PC-3 (cell line): ENCODE data around the gene RNU1-2. TPM values are rescaled to one million over a fixed set of nuclear protein-coding genes. Genes with fewer than 3 reads are reported as not detected.
A peak's percentile ranks its signal among the peaks of the same experiment; 100 is the strongest.
"Not testable (repeated sequence)": the region's sequence is repeated elsewhere in the genome, so short reads cannot be mapped to it uniquely, and the experiment has no call there.

Experiments
- ATAC-seq: fragments of 200-7000 bp; cut with Tn5 transposase; 2 replicates; pipeline ENCODE4 v1.9.1; 2020; ENCODE audit warnings: mild to moderate bottlenecking, moderate library complexity
- Bru-seq: library from RNA; stranded (reverse); fragments of 400-500 nt; gene quantifications from one replicate; lab custom pipeline; 2021; lab: Mats Ljungman, UMichigan
- BruChase-seq, 2 experiments: library from RNA; stranded (reverse); fragments of 400-500 nt; gene quantifications; one replicate each; lab custom pipeline; 2021; lab: Mats Ljungman, UMichigan
- BruUV-seq: library from RNA; stranded (reverse); fragments of 400-500 nt; replicated peaks from 2 replicates; lab custom pipeline; 2021; lab: Mats Ljungman, UMichigan
- CTCF ChIA-PET: fragments of 300-600 bp; sonication (Branson Sonifier 250); formaldehyde crosslinking; loops from one replicate; lab custom pipeline; 2022; ENCODE audit warnings: antibody characterized with exemption; lab: Charles Lee
- POLR2A ChIA-PET: fragments of 300-600 bp; sonication (Branson Sonifier 250); formaldehyde crosslinking; loops from one replicate; lab custom pipeline; 2022; ENCODE audit warnings: antibody characterized with exemption; ENCODE audit not compliant: unreplicated experiment; lab: Charles Lee
- DNase-seq: peaks from one replicate; pipeline ENCODE4 v3.0.0-alpha.2; 2015
- H2AFZ ChIP-seq: fragments of 300-600 bp; sonication (generic); 2 replicates; pipeline ENCODE4 v1.6.0; 2016; ENCODE audit warnings: antibody characterized with exemption, low read length
- H3F3A ChIP-seq: fragments of 300-600 bp; sonication (generic); one replicate; pipeline ENCODE4 v1.6.0; 2017; ENCODE audit warnings: antibody characterized with exemption, low read length, control low read depth, mild to moderate bottlenecking; ENCODE audit not compliant: unreplicated experiment
- H3K27ac ChIP-seq: fragments of 300-600 bp; sonication (generic); 2 replicates; pipeline ENCODE4 v1.5.1; 2016; ENCODE audit warnings: mild to moderate bottlenecking, low read length
- H3K27me3 ChIP-seq: fragments of 300-600 bp; sonication (generic); 2 replicates; pipeline ENCODE4 v1.6.1; 2016; ENCODE audit warnings: low read length, mixed read lengths
- H3K36me3 ChIP-seq: fragments of 300-600 bp; sonication (generic); 2 replicates; pipeline ENCODE4 v1.6.1; 2016; ENCODE audit warnings: low read depth, mixed run types, low read length, mixed read lengths
- H3K4me1 ChIP-seq: fragments of 300-600 bp; sonication (generic); 2 replicates; pipeline ENCODE4 v1.5.1; 2016; ENCODE audit warnings: low read length; ENCODE audit not compliant: insufficient read depth
- H3K4me2 ChIP-seq: fragments of 300-600 bp; sonication (generic); 2 replicates; pipeline ENCODE4 v1.6.0; 2016; ENCODE audit warnings: low read length
- H3K4me3 ChIP-seq: fragments of 300-600 bp; sonication (generic); 2 replicates; pipeline ENCODE4 v1.5.1; 2016; ENCODE audit warnings: mild to moderate bottlenecking, low read length, mixed read lengths
- H3K79me2 ChIP-seq: fragments of 300-600 bp; sonication (generic); 2 replicates; pipeline ENCODE4 v1.6.1; 2017; ENCODE audit warnings: low read length, mixed read lengths
- H3K9ac ChIP-seq: fragments of 300-600 bp; sonication (generic); 2 replicates; pipeline ENCODE4 v1.6.0; 2016; ENCODE audit warnings: mild to moderate bottlenecking, low read length
- H3K9me2 ChIP-seq: fragments of 300-600 bp; sonication (generic); replicated peaks from 2 replicates; pipeline ENCODE4 v1.6.1; 2016; ENCODE audit warnings: mixed run types, low read length, mixed read lengths
- H3K9me3 ChIP-seq: fragments of 300-600 bp; sonication (generic); 2 replicates; pipeline ENCODE4 v1.6.1; 2016; ENCODE audit warnings: low read length, mixed read lengths
- H4K20me1 ChIP-seq: fragments of 300-600 bp; sonication (generic); 2 replicates; pipeline ENCODE4 v1.6.1; 2016; ENCODE audit warnings: low read length, mixed read lengths
- intact Hi-C: fragments of 100-400 bp; cut with micrococcal nuclease; formaldehyde crosslinking; loops from 2 replicates; pipeline ENCODE4 v1.9.0; 2023
- long read RNA-seq: library from polyadenylated mRNA; unstranded; transcript quantifications from one replicate; pipeline ENCODE4 v2.0.0, GENCODE V29; 2021; ENCODE audit not compliant: unreplicated experiment
- total RNA-seq: library from RNA; depleted of rRNA; stranded (reverse); fragments of >200 nt; gene quantifications from 2 replicates; pipeline ENCODE4 v1.2.3, GENCODE V29; 2014; rRNA removed

The RNU1-2 gene
- total RNA-seq (under 0.01 TPM in 2 replicates), Bru-seq, nascent RNA (percentile 99 among the genes with signal in this experiment), BruChase-seq, experiment 1, labeled RNA remaining after a 6-hour chase (percentile 58 among the genes with signal in this experiment), BruChase-seq, experiment 2, labeled RNA remaining after a 2-hour chase (percentile 49 among the genes with signal in this experiment)
- long read RNA-seq, partial matches to known transcripts, result 0 of 1 reads
- long read RNA-seq, other reads (novel, unspliced or antisense), result 0 of 1 reads

DNA sequence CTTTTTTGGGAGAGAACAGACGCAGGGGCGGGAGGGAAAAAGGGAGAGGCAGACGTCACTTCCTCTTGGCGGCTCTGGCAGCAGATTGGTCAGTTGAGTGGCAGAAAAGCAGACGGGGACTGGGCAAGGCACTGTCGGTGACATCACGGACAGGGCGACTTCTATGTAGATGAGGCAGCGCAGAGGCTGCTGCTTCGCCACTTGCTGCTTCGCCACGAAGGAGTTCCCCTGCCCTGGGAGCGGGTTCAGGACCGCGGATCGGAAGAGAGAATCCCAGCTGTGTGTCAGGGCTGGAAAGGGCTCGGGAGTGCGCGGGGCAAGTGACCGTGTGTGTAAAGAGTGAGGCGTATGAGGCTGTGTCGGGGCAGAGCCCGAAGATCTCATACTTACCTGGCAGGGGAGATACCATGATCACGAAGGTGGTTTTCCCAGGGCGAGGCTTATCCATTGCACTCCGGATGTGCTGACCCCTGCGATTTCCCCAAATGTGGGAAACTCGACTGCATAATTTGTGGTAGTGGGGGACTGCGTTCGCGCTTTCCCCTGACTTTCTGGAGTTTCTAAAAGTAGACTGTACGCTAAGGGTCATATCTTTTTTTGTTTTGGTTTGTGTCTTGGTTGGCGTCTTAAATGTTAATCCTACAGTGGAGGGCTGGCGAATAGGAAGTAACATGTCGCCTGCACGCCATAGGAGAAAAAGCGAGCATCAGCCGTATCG is at the start of gene RNU1-2:
TSS of gene RNU1-2 (plus strand) at position 383 of the 718 bp plus-strand sequence.
- H3K4me1 ChIP-seq, intact Hi-C loops, H3K9me2 ChIP-seq, H4K20me1 ChIP-seq, H3K27me3 ChIP-seq, H3F3A ChIP-seq, H3K79me2 ChIP-seq, H3K36me3 ChIP-seq, CTCF ChIA-PET, H3K9me3 ChIP-seq: not testable (repeated sequence)
- Histone ChIP-seq H3K9ac (peak within 1 kb of the TSS; percentile 63), H3K27ac (peak within 1 kb of the TSS; percentile 80), H2AFZ (peak within 1 kb of the TSS; percentile 30; the same call in 1 of the 2 replicates), H3K4me2 (peak within 1 kb of the TSS; percentile 80), H3K4me3 (peak within 1 kb of the TSS; percentile 46; the same call in 1 of the 2 replicates)
- POLR2A ChIA-PET, result interaction anchor here (0.6 to 0.7 kb wide), 4 partner anchors 258 to 533 kb away, joined by 3 to 5 read pairs (median 3); no protein-coding TSS in a partner anchor
- TSS peak; percentile 99 for BruUV-seq
- ATAC-seq, result peak; percentile 100
- DNase-seq, result peak; percentile 95

DNA sequence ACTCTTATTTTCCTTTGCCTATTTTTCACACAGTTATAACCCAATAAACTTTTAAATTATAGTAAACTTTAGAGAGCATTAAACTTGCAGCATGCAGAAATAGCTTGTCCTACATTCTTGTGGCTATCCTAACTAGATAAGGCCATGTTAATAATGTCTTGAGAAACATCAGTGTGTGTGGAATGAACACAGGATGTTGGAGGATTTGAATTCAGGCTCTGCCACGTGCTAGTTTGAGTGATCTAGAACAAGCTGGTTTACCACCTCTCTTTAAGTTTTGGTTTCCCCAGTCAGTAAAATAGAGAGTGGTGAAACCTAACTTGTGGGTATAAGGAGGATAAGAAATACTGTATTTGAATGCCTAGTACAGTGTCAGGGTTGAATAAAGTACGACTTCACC is 39.6 kb upstream of the RNU1-2 start:
- BruUV-seq, H3K9me2 ChIP-seq, H3K36me3 ChIP-seq, H3K79me2 ChIP-seq, H3K4me2 ChIP-seq, H3K27ac ChIP-seq, H2AFZ ChIP-seq, POLR2A ChIA-PET, H3K4me1 ChIP-seq, intact Hi-C loops, CTCF ChIA-PET, H4K20me1 ChIP-seq, H3K27me3 ChIP-seq, H3K4me3 ChIP-seq, ATAC-seq, H3K9ac ChIP-seq, H3F3A ChIP-seq, H3K9me3 ChIP-seq, DNase-seq: not testable (repeated sequence)

DNA sequence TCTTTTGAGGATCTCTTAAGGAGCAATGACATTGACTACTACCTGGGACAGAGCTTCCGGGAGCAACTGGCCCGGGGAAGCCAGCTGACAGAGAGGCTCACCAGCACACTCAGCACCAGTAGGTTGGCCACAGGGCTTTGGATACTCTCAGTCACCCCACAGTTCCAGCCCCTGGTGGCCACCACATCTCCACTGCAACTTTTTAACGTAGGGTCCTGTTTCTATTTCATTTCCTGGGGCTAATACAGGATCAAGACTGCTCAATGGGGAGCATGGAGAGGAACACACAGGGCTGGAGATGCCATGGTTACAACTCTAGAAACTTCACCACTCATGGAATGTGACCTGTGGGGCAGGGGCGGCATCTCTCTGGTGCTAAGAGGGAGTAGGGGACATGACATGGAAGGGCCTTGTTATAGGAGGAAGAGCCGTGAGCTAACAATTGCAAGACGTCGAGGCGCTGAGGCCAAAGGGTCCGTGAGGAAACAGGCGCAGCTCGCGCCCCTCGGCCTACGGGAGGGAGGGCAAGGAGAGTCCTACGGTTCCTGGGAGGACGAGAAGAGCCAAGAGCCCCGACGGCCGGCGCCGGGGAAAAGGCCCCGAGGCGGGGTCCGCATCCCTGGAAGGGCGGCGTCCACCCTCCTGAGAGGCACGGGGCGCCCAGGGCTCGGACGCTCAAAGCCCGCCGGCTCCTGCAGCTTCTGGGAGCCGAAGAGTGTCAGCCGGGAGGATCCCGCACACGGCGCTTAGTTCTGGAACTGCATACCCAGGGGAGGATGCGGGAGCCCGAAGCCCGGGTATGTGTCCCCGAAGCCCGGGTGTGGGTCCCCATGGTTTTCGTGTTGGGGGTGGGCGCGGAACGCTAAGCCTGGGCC is 36.4 kb upstream of the RNU1-2 start:
- H3K4me3 ChIP-seq, POLR2A ChIA-PET, H3K9me3 ChIP-seq, ATAC-seq, H3K9me2 ChIP-seq, H3K27ac ChIP-seq, H3F3A ChIP-seq, DNase-seq, H3K4me2 ChIP-seq, intact Hi-C loops, H3K36me3 ChIP-seq, CTCF ChIA-PET, H3K4me1 ChIP-seq, H3K79me2 ChIP-seq, H2AFZ ChIP-seq, H3K9ac ChIP-seq, H4K20me1 ChIP-seq, BruUV-seq, H3K27me3 ChIP-seq: not testable (repeated sequence)

DNA sequence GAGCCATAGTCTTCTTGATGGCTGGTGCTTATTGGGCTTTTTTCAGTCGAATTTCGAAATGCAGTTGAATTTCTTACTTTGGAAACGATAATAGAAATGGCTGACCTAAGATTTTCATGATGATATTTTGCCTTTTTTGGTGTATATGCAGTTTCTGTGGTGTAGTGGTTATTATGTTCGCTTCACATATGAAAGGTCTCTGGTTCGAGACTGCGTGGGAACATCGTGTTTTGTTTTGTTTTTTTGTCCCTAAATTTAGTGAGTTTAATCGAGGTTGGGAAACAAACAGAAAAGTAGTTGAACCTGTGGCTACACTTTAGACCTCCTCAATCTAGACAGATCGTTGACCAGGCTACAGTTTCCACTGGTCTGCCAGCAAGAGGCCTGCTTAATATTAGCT is 35.7 kb upstream of the RNU1-2 start:
- H3K4me1 ChIP-seq, POLR2A ChIA-PET, CTCF ChIA-PET, H3F3A ChIP-seq, H3K4me2 ChIP-seq, H3K9me3 ChIP-seq, H3K9me2 ChIP-seq, intact Hi-C loops, H2AFZ ChIP-seq, H3K9ac ChIP-seq, H3K27me3 ChIP-seq, H4K20me1 ChIP-seq, ATAC-seq, DNase-seq, BruUV-seq, H3K27ac ChIP-seq, H3K4me3 ChIP-seq, H3K36me3 ChIP-seq, H3K79me2 ChIP-seq: not testable (repeated sequence)

DNA sequence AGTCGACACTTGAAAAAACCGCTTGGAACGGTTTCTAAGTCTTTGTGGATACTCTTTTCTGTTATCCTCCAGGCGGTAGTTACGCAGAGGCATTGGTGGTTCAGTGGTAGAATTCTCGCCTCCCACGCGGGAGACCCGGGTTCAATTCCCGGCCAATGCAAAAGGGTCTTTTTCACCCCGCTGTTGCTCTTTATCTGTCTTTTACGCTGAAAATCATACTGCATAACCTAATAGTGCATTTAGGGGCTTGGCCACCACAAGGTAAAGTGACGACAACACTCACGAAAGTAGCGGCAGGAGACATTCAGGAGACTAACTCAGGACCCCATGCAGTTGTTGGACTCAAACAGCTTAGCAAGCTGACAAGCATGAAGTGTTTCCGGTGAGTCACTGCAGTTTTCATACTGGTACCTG is 33.9 kb upstream of the RNU1-2 start:
- CTCF ChIA-PET, POLR2A ChIA-PET, H3F3A ChIP-seq, H3K27ac ChIP-seq, H3K9me3 ChIP-seq, H3K4me3 ChIP-seq, H3K79me2 ChIP-seq, intact Hi-C loops, H3K27me3 ChIP-seq, H3K36me3 ChIP-seq, H3K9ac ChIP-seq, BruUV-seq, H3K4me1 ChIP-seq, H2AFZ ChIP-seq, H4K20me1 ChIP-seq, H3K4me2 ChIP-seq, ATAC-seq, H3K9me2 ChIP-seq: not testable (repeated sequence)
- peak; percentile 9 for DNase-seq

DNA sequence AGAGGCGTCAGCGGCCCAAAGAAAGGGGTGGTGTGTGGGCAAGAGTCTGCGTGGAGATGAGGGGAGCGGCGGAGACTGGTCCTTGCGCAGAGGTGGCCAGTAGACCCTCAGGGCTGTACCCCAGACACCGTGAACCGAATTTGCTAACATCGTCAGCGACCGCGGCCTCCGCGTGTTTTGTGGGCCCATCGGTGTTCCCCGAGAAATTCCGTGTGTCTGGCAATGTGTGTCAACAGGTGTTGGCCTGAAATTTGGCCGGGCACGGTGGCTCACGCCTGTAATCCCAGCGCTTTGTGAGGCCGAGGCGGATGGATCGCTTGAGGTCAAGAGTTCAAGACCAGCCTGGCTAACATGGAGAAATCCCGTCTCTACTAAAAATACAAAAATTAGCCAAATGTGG is 33.4 kb upstream of the RNU1-2 start:
- intact Hi-C loops, H3K36me3 ChIP-seq, H3K4me1 ChIP-seq, DNase-seq, H4K20me1 ChIP-seq, H3K4me2 ChIP-seq, H3K27ac ChIP-seq, H2AFZ ChIP-seq, H3K4me3 ChIP-seq, H3F3A ChIP-seq, POLR2A ChIA-PET, BruUV-seq, H3K9me3 ChIP-seq, H3K9ac ChIP-seq, H3K27me3 ChIP-seq, H3K9me2 ChIP-seq, H3K79me2 ChIP-seq, CTCF ChIA-PET, ATAC-seq: not testable (repeated sequence)
